WTC11 (cell line): ENCODE results near the gene REEP6. TPM values are rescaled to one million over a fixed set of nuclear protein-coding genes. Genes with fewer than 3 reads are reported as not detected.

ENCODE experiments used
- ATAC-seq: fragments of 200-7000 bp; cut with Tn5 transposase; 2 replicates; pipeline ENCODE4 v1.10.0; 2021; ENCODE audit warnings: mild to moderate bottlenecking, moderate library complexity
- CTCF ChIA-PET: fragments of 300-600 bp; sonication (Branson Sonifier 250); formaldehyde crosslinking; loops from one replicate; lab custom pipeline; 2021; ENCODE audit warnings: antibody characterized with exemption; lab: Charles Lee
- POLR2A ChIA-PET: fragments of 350-600 bp; sonication (Branson Sonifier 250); formaldehyde crosslinking; loops from one replicate; lab custom pipeline; 2021; ENCODE audit warnings: antibody characterized with exemption; lab: Charles Lee
- DNase-seq: peaks from one replicate; pipeline ENCODE4 v3.0.0; 2021; ENCODE audit warnings: low spot score
- H3K27ac Mint-ChIP-seq: 2 replicates; pipeline ENCODE4 v1.8.0; 2021; ENCODE audit warnings: mixed read lengths
- H3K27me3 Mint-ChIP-seq: 2 replicates; pipeline ENCODE4 v1.8.0; 2021; ENCODE audit warnings: low read depth, mild to moderate bottlenecking, moderate library complexity, mixed read lengths
- H3K36me3 Mint-ChIP-seq: 2 replicates; pipeline ENCODE4 v1.8.0; 2021; ENCODE audit warnings: mixed read lengths
- H3K4me1 Mint-ChIP-seq: 2 replicates; pipeline ENCODE4 v1.8.0; 2022; ENCODE audit warnings: mixed read lengths
- H3K4me3 Mint-ChIP-seq: 2 replicates; pipeline ENCODE4 v1.8.0; 2021; ENCODE audit warnings: mild to moderate bottlenecking, moderate library complexity, mixed read lengths
- H3K9me3 Mint-ChIP-seq: 2 replicates; pipeline ENCODE4 v1.8.0; 2021; ENCODE audit warnings: mixed read lengths
- FOXP1 ChIP-seq: sonication (generic); formaldehyde crosslinking; IDR thresholded peaks from 2 replicates; pipeline ENCODE4 v1.8.0; 2022; ENCODE audit warnings: missing genetic modification reagents, mild to moderate bottlenecking, moderate library complexity, borderline replicate concordance
- GTF2I ChIP-seq: fragments of 250-450 bp; sonication (Bioruptor Pico); conservative IDR thresholded peaks from 2 replicates; pipeline ENCODE4 v1.4.0; 2021; ENCODE audit warnings: mild to moderate bottlenecking
- NFE2L1 ChIP-seq: sonication (generic); formaldehyde crosslinking; IDR thresholded peaks from 2 replicates; pipeline ENCODE4 v1.8.1; 2023; ENCODE audit warnings: missing genetic modification reagents
- OVOL2 ChIP-seq: fragments of 250-450 bp; sonication (Bioruptor Pico); IDR thresholded peaks from 2 replicates; pipeline ENCODE4 v1.9.0; 2021; ENCODE audit warnings: mild to moderate bottlenecking, borderline replicate concordance
- RORB ChIP-seq: fragments of 250-450 bp; sonication (Bioruptor Pico); IDR thresholded peaks from 2 replicates; pipeline ENCODE4 v1.9.0; 2021; ENCODE audit warnings: mild to moderate bottlenecking
- SMAD4 ChIP-seq: sonication (generic); formaldehyde crosslinking; IDR thresholded peaks from 2 replicates; pipeline ENCODE4 v1.8.0; 2022; ENCODE audit warnings: mild to moderate bottlenecking, missing genetic modification reagents
- ZMAT4 ChIP-seq: fragments of 250-450 bp; sonication (Bioruptor Pico); IDR thresholded peaks from 2 replicates; pipeline ENCODE4 v1.9.0; 2021; ENCODE audit warnings: mild to moderate bottlenecking
- ZNF416 ChIP-seq: fragments of 250-450 bp; sonication (Bioruptor Pico); IDR thresholded peaks from 2 replicates; pipeline ENCODE4 v1.9.0; 2021; ENCODE audit warnings: mild to moderate bottlenecking, inconsistent platforms
- total RNA-seq: library from RNA; stranded (reverse); gene quantifications from 3 replicates; pipeline ENCODE4 v1.2.3, GENCODE V29; 2021
- TF ChIP-seq, protein P1 (sequence below): fragments of 250-450 bp; sonication (Bioruptor Pico); conservative IDR thresholded peaks from 2 replicates; pipeline ENCODE4 v1.9.0; 2021; ENCODE audit warnings: mild to moderate bottlenecking
- TF ChIP-seq, protein P2 (sequence below): sonication (generic); formaldehyde crosslinking; IDR thresholded peaks from 2 replicates; pipeline ENCODE4 v1.8.1; 2023; ENCODE audit warnings: mild to moderate bottlenecking, missing genetic modification reagents, borderline replicate concordance
- TF ChIP-seq, protein P3 (sequence below): sonication (generic); formaldehyde crosslinking; IDR thresholded peaks from 2 replicates; pipeline ENCODE4 v1.8.0; 2022; ENCODE audit warnings: mild to moderate bottlenecking, missing genetic modification reagents
- TF ChIP-seq, protein P4 (sequence below): fragments of 250-450 bp; sonication (Bioruptor Pico); IDR thresholded peaks from 2 replicates; pipeline ENCODE4 v1.8.0; 2021; ENCODE audit warnings: mild to moderate bottlenecking
- TF ChIP-seq, protein P5 (sequence below): sonication (generic); formaldehyde crosslinking; IDR thresholded peaks from 2 replicates; pipeline ENCODE4 v1.8.1; 2022; ENCODE audit warnings: low read depth, mild to moderate bottlenecking, moderate library complexity, missing genetic modification reagents, borderline replicate concordance
- TF ChIP-seq, protein P6 (sequence below): sonication (generic); formaldehyde crosslinking; IDR thresholded peaks from 2 replicates; pipeline ENCODE4 v1.8.1; 2023; ENCODE audit warnings: mild to moderate bottlenecking, missing genetic modification reagents, moderate library complexity

REEP6 gene
- total RNA-seq, 1 experiment from 2014 or later = 17.0 TPM

DNA sequence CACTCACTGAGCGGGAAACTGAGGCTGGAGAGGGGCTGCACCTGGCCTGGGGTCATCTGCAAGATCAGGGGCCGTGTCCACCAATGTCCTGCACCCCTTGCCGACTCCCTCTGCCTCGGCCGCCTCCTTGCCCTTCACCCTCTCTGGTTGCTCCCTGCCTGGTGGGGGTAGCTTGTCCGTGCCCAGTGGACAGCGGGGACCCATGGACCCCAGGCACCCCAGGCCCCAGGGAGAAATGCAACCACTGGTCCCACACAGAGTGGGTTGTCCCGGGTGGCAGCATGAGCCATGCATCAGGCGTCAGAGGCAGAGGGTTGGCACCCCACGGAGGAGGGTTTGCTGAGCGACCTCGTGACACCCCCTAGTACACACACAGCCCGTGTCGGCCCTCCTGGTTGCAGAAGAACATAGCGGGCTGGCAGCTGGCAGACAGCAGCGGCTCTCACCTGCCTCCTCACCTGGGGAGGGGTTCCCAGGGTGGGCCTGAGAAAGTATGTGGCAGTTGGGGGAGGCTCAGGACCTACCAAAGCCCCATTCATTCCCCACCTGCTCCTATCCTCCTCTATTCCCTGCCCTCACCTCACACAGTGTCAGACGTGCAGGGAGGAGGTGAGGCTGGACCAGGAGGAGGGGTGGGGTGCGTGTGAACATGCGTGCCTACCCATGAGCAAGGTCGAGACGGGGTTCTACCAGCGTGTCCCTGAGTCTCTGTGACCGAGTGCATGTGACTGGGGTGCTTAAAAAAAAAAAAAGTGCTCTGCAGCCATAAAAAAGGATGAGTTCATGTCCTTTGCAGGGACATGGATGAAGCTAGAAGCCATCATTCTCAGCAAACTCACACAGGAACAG, 13.2 kb downstream of the REEP6 start:
- Mint-ChIP-seq H3K27me3 (peaks cover 49% of the 10 kb centered on the region), H3K27ac (no peak overlapping the region), H3K4me1 (no peaks in the 10 kb centered on the region; the same call in 1 of the 2 replicates), H3K9me3 (no peaks in the 10 kb centered on the region), H3K36me3 (peaks cover 5% of the 10 kb centered on the region; the same call in 1 of the 2 replicates), H3K4me3 (no peak overlapping the region)
- no peak for ATAC-seq
- DNase-seq = no peak
- no peak for TF ChIP-seq SMAD4 (CRISPR knock-in tag)
- ChIA-PET POLR2A (no interaction called here), CTCF (interaction anchor here (0.6 to 1.0 kb wide), 5 partner anchors 10 to 42 kb away, joined by 3 to 6 read pairs (median 4); partner anchors contain the start of gene REEP6)

- H3K36me3 Mint-ChIP-seq = peaks cover under 1% of the 10 kb centered on the region; the same call in 1 of the 2 replicates
- H3K4me1 Mint-ChIP-seq = no peaks in the 10 kb centered on the region; the same call in 1 of the 2 replicates
- ChIA-PET POLR2A (no interaction called here), CTCF (interaction anchor here (1.9 kb wide), 1 partner anchor 41 kb away, joined by 9 read pairs; no protein-coding TSS in a partner anchor)
- peaks cover 56% of the 10 kb centered on the region for H3K27me3 Mint-ChIP-seq
- TF ChIP-seq, protein P1, sequence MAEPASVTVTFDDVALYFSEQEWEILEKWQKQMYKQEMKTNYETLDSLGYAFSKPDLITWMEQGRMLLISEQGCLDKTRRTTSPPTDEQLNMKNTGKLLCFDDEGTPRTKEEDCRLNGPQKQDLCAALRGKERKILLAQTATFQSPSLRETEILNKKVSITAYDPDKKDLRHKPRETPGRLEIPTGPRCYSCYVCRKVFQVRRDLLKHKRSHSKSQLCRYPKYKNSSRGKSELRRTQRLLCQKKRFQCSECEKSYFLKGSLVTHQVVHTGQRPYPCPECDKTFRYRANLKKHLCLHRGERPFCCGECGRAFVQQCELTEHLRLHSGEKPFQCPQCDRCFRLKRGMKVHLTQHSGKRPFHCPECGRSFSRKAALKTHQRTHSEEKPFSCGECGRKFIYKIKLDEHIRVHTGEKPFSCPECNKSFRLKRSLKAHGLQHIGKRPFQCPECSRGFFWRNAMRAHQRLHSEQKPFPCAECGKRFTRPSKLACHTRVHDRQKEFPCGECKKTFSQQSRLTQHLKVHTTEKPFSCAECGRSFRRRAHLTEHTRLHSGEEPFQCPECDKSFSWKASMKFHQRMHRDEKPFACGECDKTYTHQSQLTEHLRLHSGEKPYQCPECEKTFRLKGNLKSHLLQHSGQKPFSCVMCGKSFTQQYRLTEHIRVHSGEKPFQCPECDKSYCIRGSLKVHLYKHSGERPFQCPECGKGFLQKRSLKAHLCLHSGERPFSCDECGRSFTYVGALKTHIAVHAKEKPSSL (CRISPR knock-in tag) = no peak
- TF ChIP-seq GTF2I (CRISPR knock-in tag) = peak; percentile 52; the same call in 1 of the 2 replicates
- no peak for ATAC-seq
- DNase-seq = no peak
- no peak overlapping the region for H3K27ac Mint-ChIP-seq
- H3K4me3 Mint-ChIP-seq = no peak overlapping the region
- H3K9me3 Mint-ChIP-seq = no peaks in the 10 kb centered on the region
Observed at GRCh38 chr19:1505012-1505411, 14.0 kb downstream of the REEP6 start.

DNA sequence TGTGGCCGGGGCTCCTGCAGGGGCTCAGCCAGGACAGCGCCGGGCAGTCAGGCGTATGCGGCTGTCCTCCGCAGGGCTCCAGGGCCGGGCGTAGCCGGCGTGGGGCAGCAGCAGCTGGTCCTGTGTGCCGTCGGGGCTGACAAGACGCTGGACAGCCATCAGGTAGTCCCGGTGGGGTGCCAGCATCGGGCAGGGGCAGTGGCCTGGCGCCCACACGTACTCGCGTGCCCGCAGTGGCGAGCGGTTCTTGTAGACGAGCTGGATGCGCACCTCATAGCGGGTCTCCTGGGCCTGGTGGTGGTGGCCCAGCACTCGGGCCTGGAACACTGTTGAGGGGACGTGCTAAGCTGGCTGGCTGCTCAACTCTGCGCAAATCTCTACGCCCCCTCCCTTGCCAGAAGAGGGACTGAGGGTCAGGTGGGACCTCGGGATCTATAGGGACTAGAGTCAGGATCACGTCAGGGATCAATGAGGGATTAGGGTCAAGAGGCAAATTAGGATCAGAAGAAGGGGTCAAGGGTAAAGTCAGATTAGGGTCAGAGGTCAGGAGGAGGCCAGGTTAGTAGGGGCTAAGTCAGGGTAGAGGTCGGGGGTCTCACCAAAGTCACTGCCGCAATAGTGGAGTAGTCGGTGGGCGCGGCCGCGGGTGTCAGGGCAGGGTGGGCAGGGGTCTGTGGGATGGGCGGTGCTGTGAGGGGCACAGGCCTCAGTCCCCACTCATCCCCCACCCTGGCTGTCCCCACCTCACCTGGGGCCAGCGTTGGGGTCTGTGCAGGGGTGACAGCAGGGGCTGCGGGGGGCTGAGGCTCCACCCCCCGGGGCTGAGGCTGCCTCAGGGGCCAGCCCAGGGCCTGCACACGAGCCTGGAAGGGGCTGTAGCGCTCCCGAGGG, 15.3 kb downstream of the REEP6 start:
- DNase-seq = no peak
- peaks cover 61% of the 10 kb centered on the region for H3K27me3 Mint-ChIP-seq
- no peak overlapping the region for H3K27ac Mint-ChIP-seq
- H3K4me1 Mint-ChIP-seq = no peaks in the 10 kb centered on the region; the same call in 1 of the 2 replicates
- ATAC-seq = no peak
- H3K9me3 Mint-ChIP-seq = no peaks in the 10 kb centered on the region
- ChIA-PET CTCF (interaction anchor here (1.9 kb wide), 1 partner anchor 40 kb away, joined by 9 read pairs; no protein-coding TSS in a partner anchor), POLR2A (no interaction called here)
- no peak overlapping the region for H3K4me3 Mint-ChIP-seq
- H3K36me3 Mint-ChIP-seq = no peaks in the 10 kb centered on the region
- TF ChIP-seq, protein P2, sequence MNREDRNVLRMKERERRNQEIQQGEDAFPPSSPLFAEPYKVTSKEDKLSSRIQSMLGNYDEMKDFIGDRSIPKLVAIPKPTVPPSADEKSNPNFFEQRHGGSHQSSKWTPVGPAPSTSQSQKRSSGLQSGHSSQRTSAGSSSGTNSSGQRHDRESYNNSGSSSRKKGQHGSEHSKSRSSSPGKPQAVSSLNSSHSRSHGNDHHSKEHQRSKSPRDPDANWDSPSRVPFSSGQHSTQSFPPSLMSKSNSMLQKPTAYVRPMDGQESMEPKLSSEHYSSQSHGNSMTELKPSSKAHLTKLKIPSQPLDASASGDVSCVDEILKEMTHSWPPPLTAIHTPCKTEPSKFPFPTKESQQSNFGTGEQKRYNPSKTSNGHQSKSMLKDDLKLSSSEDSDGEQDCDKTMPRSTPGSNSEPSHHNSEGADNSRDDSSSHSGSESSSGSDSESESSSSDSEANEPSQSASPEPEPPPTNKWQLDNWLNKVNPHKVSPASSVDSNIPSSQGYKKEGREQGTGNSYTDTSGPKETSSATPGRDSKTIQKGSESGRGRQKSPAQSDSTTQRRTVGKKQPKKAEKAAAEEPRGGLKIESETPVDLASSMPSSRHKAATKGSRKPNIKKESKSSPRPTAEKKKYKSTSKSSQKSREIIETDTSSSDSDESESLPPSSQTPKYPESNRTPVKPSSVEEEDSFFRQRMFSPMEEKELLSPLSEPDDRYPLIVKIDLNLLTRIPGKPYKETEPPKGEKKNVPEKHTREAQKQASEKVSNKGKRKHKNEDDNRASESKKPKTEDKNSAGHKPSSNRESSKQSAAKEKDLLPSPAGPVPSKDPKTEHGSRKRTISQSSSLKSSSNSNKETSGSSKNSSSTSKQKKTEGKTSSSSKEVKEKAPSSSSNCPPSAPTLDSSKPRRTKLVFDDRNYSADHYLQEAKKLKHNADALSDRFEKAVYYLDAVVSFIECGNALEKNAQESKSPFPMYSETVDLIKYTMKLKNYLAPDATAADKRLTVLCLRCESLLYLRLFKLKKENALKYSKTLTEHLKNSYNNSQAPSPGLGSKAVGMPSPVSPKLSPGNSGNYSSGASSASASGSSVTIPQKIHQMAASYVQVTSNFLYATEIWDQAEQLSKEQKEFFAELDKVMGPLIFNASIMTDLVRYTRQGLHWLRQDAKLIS = no peak
- TF ChIP-seq ZMAT4 (CRISPR knock-in tag) (no peak), FOXP1 (CRISPR knock-in tag) (no peak), ZNF416 (CRISPR knock-in tag) (no peak), RORB (CRISPR knock-in tag) (no peak), NFE2L1 (CRISPR knock-in tag) (no peak), OVOL2 (CRISPR knock-in tag) (no peak)
- TF ChIP-seq, protein P3, sequence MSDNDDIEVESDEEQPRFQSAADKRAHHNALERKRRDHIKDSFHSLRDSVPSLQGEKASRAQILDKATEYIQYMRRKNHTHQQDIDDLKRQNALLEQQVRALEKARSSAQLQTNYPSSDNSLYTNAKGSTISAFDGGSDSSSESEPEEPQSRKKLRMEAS = no peak
- TF ChIP-seq, protein P4, sequence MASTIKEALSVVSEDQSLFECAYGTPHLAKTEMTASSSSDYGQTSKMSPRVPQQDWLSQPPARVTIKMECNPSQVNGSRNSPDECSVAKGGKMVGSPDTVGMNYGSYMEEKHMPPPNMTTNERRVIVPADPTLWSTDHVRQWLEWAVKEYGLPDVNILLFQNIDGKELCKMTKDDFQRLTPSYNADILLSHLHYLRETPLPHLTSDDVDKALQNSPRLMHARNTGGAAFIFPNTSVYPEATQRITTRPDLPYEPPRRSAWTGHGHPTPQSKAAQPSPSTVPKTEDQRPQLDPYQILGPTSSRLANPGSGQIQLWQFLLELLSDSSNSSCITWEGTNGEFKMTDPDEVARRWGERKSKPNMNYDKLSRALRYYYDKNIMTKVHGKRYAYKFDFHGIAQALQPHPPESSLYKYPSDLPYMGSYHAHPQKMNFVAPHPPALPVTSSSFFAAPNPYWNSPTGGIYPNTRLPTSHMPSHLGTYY = no peak
- TF ChIP-seq, protein P5, sequence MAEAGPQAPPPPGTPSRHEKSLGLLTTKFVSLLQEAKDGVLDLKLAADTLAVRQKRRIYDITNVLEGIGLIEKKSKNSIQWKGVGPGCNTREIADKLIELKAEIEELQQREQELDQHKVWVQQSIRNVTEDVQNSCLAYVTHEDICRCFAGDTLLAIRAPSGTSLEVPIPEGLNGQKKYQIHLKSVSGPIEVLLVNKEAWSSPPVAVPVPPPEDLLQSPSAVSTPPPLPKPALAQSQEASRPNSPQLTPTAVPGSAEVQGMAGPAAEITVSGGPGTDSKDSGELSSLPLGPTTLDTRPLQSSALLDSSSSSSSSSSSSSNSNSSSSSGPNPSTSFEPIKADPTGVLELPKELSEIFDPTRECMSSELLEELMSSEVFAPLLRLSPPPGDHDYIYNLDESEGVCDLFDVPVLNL (CRISPR knock-in tag) = no peak
- TF ChIP-seq, protein P6, sequence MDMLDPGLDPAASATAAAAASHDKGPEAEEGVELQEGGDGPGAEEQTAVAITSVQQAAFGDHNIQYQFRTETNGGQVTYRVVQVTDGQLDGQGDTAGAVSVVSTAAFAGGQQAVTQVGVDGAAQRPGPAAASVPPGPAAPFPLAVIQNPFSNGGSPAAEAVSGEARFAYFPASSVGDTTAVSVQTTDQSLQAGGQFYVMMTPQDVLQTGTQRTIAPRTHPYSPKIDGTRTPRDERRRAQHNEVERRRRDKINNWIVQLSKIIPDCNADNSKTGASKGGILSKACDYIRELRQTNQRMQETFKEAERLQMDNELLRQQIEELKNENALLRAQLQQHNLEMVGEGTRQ (CRISPR knock-in tag) = no peak
